GM12878 (cell line): ENCODE data around the gene PALD1. TPM values are rescaled to one million over a fixed set of nuclear protein-coding genes. Genes with fewer than 3 reads are reported as not detected.

Experiments
- ATAC-seq: fragments of 200-7000 bp; cut with Tn5 transposase; 3 replicates; pipeline ENCODE4 v1.9.1; 2020; ENCODE audit warnings: mild to moderate bottlenecking, moderate library complexity
- BruUV-seq: library from RNA; stranded (reverse); fragments of 400-500 nt; replicated peaks from 2 replicates; lab custom pipeline; 2021; lab: Mats Ljungman, UMichigan
- CTCF ChIA-PET: fragments of 300-600 bp; sonication (Branson Sonifier 250); formaldehyde crosslinking; extraction: SDS; loops from one replicate; lab custom pipeline; 2021; ENCODE audit warnings: inconsistent platforms; lab: Yijun Ruan, JAX
- POLR2A ChIA-PET: fragments of 350-600 bp; formaldehyde crosslinking; extraction: SDS; loops from one replicate; lab custom pipeline; 2021; ENCODE audit warnings: inconsistent platforms; lab: Charles Lee
- RAD21 ChIA-PET: fragments of 300-600 bp; sonication (Branson Sonifier 250); formaldehyde crosslinking; loops from one replicate; lab custom pipeline; 2023; ENCODE audit warnings: antibody characterized with exemption; ENCODE audit not compliant: unreplicated experiment; lab: Charles Lee
- SMC1A ChIA-PET: fragments of 300-600 bp; sonication (Branson Sonifier 250); formaldehyde crosslinking; loops from one replicate; lab custom pipeline; 2023; ENCODE audit not compliant: unreplicated experiment, uncharacterized antibody; lab: Charles Lee
- DNase-seq: peaks from one replicate; pipeline ENCODE4 v3.0.0-alpha.2; 2011; ENCODE audit warnings: low read depth, low spot score
- FAIRE-seq: peaks from 3 replicates; lab custom pipeline; 2011; peaks lifted over from hg19 to GRCh38; lab: Jason Lieb, UNC
- H2AFZ ChIP-seq: 2 replicates; pipeline ENCODE4 v1.6.0; 2011; ENCODE audit warnings: low read depth, low read length, control low read depth; ENCODE audit not compliant: control insufficient read depth
- H3K27ac ChIP-seq: 2 replicates; pipeline ENCODE4 v1.5.1; 2011; ENCODE audit warnings: control low read depth; ENCODE audit not compliant: control insufficient read depth, insufficient read depth
- H3K27me3 ChIP-seq, 2 experiments: replicated peaks in 1 of 2; 2 replicates each; pipeline versions ENCODE4 v1.6.0 to v1.6.1; 2011; ENCODE audit warnings: low read length in 1 of 2; ENCODE audit not compliant: control insufficient read depth in 2 of 2, insufficient read depth in 2 of 2
- H3K36me3 ChIP-seq, 2 experiments: 2 replicates each; pipeline ENCODE4 v1.5.1; 2011; ENCODE audit warnings: low read length in 1 of 2; ENCODE audit not compliant: control insufficient read depth in 2 of 2, insufficient read depth in 2 of 2
- H3K4me1 ChIP-seq: 2 replicates; pipeline ENCODE4 v1.6.1; 2011; ENCODE audit warnings: mild to moderate bottlenecking, low read length, moderate library complexity, mixed read lengths; ENCODE audit not compliant: control insufficient read depth, insufficient read depth
- H3K4me2 ChIP-seq: 2 replicates; pipeline ENCODE4 v1.6.0; 2011; ENCODE audit warnings: control low read depth; ENCODE audit not compliant: control insufficient read depth, insufficient read depth
- H3K4me3 ChIP-seq: fragments of 200-600 bp; sonication (generic); 2 replicates; pipeline ENCODE4 v1.5.1; 2016
- H3K79me2 ChIP-seq: 2 replicates; pipeline ENCODE4 v1.6.0; 2011; ENCODE audit warnings: low read length; ENCODE audit not compliant: control insufficient read depth, insufficient read depth
- H3K9ac ChIP-seq: 2 replicates; pipeline ENCODE4 v1.8.0; 2011; ENCODE audit warnings: low read length, control low read depth, mixed read lengths; ENCODE audit not compliant: control insufficient read depth, insufficient read depth
- H3K9me3 ChIP-seq: replicated peaks from 3 replicates; pipeline ENCODE4 v1.5.1; 2011; ENCODE audit warnings: mild to moderate bottlenecking, low read length; ENCODE audit not compliant: control insufficient read depth, insufficient read depth
- H4K20me1 ChIP-seq: 2 replicates; pipeline ENCODE4 v1.6.0; 2011; ENCODE audit not compliant: control insufficient read depth, insufficient read depth
- CBFB ChIP-seq: IDR thresholded peaks from 2 replicates; pipeline ENCODE4 v1.6.1; 2016; ENCODE audit warnings: antibody characterized with exemption, low read depth
- CBX3 ChIP-seq: fragments of 200-600 bp; sonication (generic); IDR thresholded peaks from 2 replicates; pipeline ENCODE4 v1.6.1; 2016; ENCODE audit warnings: low read depth, borderline replicate concordance
- GABPA ChIP-seq: IDR thresholded peaks from 2 replicates; pipeline ENCODE4 v1.6.1; 2014; ENCODE audit warnings: antibody characterized with exemption, low read depth, mild to moderate bottlenecking, inconsistent platforms
- JUNB ChIP-seq: IDR thresholded peaks from 2 replicates; pipeline ENCODE4 v1.6.1; 2016; ENCODE audit warnings: antibody characterized with exemption, mild to moderate bottlenecking
- MTA2 ChIP-seq: fragments of 450-650 bp; IDR thresholded peaks from 2 replicates; pipeline ENCODE4 v1.6.1; 2016; ENCODE audit warnings: low read depth, mild to moderate bottlenecking, moderate library complexity
- NFYA ChIP-seq: IDR thresholded peaks from 2 replicates; pipeline ENCODE4 v1.6.1; 2011; ENCODE audit warnings: low read depth, mild to moderate bottlenecking, low read length, improper control_type of control experiment, borderline replicate concordance
- NR2C2 ChIP-seq: IDR thresholded peaks from 2 replicates; pipeline ENCODE4 v1.6.1; 2011; ENCODE audit warnings: borderline replicate concordance, low read depth; ENCODE audit not compliant: control insufficient read depth, insufficient read length
- NR2F1 ChIP-seq: fragments of 450-650 bp; conservative IDR thresholded peaks from 2 replicates; pipeline ENCODE4 v1.6.1; 2017; ENCODE audit warnings: mild to moderate bottlenecking
- NRF1 ChIP-seq: conservative IDR thresholded peaks from 2 replicates; pipeline ENCODE4 v1.6.1; 2011; ENCODE audit warnings: mild to moderate bottlenecking, low read depth, low read length, improper control_type of control experiment
- SMC3 ChIP-seq: IDR thresholded peaks from 2 replicates; pipeline ENCODE4 v1.6.1; 2011; ENCODE audit warnings: low read length, improper control_type of control experiment, borderline replicate concordance
- WRNIP1 ChIP-seq: IDR thresholded peaks from 2 replicates; pipeline ENCODE4 v1.6.1; 2011; ENCODE audit warnings: low read depth, low read length, improper control_type of control experiment, borderline replicate concordance
- WGBS: methylation state at CpG from one replicate; pipeline ENCODE4 v1.1.6; 2016; ENCODE audit warnings: low lambda C conversion rate; ENCODE audit not compliant: insufficient replicate concordance, insufficient coverage; ENCODE audit errors: missing lambda C conversion rate; 5-methylcytosine and 5-hydroxymethylcytosine counted together
- in situ Hi-C: fragments of 300-500 bp; cut with MboI; formaldehyde crosslinking; loops from 9 replicates; pipeline ENCODE4 v1.14.3; 2018; ENCODE audit warnings: mixed read lengths
- intact Hi-C: fragments of 100-400 bp; cut with micrococcal nuclease; formaldehyde crosslinking; loops from one replicate; pipeline ENCODE4 v1.14.2; 2022; ENCODE audit not compliant: unreplicated experiment
- polyA plus RNA-seq, 11 experiments: library from polyadenylated mRNA; depleted of rRNA in 4 of 11; unstranded in 6 of 11; stranded (reverse) in 5 of 11; fragments of >200 nt; fragmentation: Nextera tagmentation in 4 of 11; fragmentation: Illumina TruSeq in 1 of 11; extraction: Ambion mirVana in 4 of 11; extraction: Trizol in 1 of 11; gene quantifications; 1 replicate in 1 of 11; 2 replicates in 10 of 11; pipeline versions ENCODE4 v1.2.1 to v1.2.3, GENCODE V29; 2011 to 2016; ENCODE audit warnings: inconsistent platforms in 2 of 11, missing spikeins in 2 of 11, low read depth in 1 of 11
- total RNA-seq, 4 experiments: library from RNA; depleted of rRNA in 3 of 4; stranded (reverse); fragments of >200 nt in 3 of 4; fragmentation: Illumina TruSeq in 1 of 4; extraction: Trizol in 1 of 4; gene quantifications; 2 replicates each; pipeline versions ENCODE4 v1.2.1 to v1.2.3, GENCODE V29; 2013 to 2021
- TF ChIP-seq, protein P1 (sequence below): IDR thresholded peaks from 2 replicates; pipeline ENCODE4 v1.6.1; 2011; ENCODE audit warnings: mild to moderate bottlenecking, low read depth, low read length, moderate library complexity; ENCODE audit not compliant: insufficient replicate concordance
- TF ChIP-seq, protein P2 (sequence below): fragments of 450-650 bp; formaldehyde crosslinking; IDR thresholded peaks from 2 replicates; pipeline ENCODE4 v1.4.0; 2020; ENCODE audit warnings: mild to moderate bottlenecking, moderate library complexity

PALD1 gene
- total and polyA plus RNA-seq, 10 of the 15 experiments (the other 5 are each of a cell fraction or from before 2014, with no cell fraction given), result 0.43 to 20.9 (median 9.0) TPM

DNA sequence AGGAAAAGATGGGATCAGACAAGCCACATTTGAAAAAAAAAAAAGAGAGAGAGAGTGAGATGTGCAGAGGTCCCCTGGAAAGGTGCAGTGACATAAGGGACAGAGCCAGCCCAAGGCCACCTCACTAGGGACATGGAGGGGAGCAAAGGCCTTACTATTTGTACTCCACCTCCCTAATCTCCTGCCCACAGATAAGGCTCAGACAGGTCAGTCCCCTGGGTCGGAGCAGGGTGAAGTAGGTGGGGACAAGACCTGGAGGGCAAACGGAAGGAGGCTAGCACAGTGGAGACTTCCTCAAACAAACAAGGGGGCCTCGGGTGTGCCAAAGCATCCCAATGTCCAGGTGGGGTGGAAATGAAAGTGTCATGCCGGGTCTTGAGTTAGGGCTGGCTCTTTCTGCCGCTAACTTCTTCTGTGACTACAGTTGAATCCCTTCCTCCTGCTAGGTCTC lies 117.0 kb downstream of the PALD1 start:
- intact Hi-C loops, result no loop called here

DNA sequence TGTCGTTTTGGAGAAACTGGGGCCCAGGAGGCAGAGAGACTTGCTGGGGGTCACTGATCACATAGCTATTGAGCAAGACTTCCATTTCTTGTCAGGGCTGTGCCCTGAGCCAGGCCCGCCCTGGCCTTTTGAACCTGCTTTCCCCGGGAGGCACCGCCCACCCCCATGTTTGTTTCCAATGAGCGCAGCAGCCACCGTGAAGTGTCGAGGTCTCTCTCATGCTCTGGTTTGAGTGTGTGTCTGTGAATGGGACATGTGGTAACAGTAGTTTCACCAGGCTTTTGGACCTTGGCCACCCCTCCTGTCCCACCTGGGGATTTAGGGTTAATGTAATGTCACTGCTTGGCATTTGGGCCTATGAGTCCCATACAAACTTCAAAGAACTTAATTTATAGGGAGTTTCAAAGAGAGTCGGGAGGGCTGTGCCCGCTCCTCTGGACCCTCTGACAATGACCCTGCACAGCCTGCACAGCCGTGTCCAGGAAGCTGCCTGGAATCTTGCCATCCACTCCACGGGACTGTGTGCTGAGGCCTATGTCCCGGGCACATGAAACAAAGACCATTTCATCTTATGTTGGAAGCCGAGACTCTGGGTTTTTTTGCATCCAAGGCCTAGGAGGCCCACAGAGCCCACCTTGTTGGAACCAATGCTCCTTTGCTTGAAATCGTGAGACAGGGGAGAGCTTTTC lies 117.7 kb downstream of the PALD1 start:
- POLR2A ChIA-PET, result no interaction called here
- no peaks in the 10 kb centered on the region for H4K20me1 ChIP-seq
- H3K27ac ChIP-seq, result no peak overlapping the region
- no peaks in the 10 kb centered on the region for H3K79me2 ChIP-seq
- peaks cover 1% of the 10 kb centered on the region for H3K4me1 ChIP-seq
- ATAC-seq (no peak), FAIRE-seq (no peak), DNase-seq (no peak)
- RAD21 ChIA-PET, result no interaction called here
- H3K4me3 ChIP-seq, result no peak overlapping the region
- no TSS peak for BruUV-seq
- in situ Hi-C loops, result no loop called here
- no peaks in the 10 kb centered on the region for H3K36me3 ChIP-seq
- SMC1A ChIA-PET, result no interaction called here
- H3K9me3 ChIP-seq, result no peaks in the 10 kb centered on the region
- H2AFZ ChIP-seq, result no peak overlapping the region
- no peak overlapping the region for H3K9ac ChIP-seq
- intact Hi-C loops, result no loop called here
- CTCF ChIA-PET, result no interaction called here
- H3K4me2 ChIP-seq, result no peak overlapping the region
- H3K27me3 ChIP-seq, result no peaks in the 10 kb centered on the region
- WGBS, result 68% methylated on average over 14 of the region's 14 CpGs
- TF ChIP-seq, protein P1, sequence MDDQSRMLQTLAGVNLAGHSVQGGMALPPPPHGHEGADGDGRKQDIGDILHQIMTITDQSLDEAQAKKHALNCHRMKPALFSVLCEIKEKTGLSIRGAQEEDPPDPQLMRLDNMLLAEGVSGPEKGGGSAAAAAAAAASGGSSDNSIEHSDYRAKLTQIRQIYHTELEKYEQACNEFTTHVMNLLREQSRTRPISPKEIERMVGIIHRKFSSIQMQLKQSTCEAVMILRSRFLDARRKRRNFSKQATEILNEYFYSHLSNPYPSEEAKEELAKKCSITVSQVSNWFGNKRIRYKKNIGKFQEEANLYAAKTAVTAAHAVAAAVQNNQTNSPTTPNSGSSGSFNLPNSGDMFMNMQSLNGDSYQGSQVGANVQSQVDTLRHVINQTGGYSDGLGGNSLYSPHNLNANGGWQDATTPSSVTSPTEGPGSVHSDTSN, result no peak
- TF ChIP-seq CBX3 (no peak), SMC3 (no peak), JUNB (no peak), WRNIP1 (no peak), NFYA (no peak), MTA2 (no peak), NR2C2 (no peak)
- TF ChIP-seq, protein P2, sequence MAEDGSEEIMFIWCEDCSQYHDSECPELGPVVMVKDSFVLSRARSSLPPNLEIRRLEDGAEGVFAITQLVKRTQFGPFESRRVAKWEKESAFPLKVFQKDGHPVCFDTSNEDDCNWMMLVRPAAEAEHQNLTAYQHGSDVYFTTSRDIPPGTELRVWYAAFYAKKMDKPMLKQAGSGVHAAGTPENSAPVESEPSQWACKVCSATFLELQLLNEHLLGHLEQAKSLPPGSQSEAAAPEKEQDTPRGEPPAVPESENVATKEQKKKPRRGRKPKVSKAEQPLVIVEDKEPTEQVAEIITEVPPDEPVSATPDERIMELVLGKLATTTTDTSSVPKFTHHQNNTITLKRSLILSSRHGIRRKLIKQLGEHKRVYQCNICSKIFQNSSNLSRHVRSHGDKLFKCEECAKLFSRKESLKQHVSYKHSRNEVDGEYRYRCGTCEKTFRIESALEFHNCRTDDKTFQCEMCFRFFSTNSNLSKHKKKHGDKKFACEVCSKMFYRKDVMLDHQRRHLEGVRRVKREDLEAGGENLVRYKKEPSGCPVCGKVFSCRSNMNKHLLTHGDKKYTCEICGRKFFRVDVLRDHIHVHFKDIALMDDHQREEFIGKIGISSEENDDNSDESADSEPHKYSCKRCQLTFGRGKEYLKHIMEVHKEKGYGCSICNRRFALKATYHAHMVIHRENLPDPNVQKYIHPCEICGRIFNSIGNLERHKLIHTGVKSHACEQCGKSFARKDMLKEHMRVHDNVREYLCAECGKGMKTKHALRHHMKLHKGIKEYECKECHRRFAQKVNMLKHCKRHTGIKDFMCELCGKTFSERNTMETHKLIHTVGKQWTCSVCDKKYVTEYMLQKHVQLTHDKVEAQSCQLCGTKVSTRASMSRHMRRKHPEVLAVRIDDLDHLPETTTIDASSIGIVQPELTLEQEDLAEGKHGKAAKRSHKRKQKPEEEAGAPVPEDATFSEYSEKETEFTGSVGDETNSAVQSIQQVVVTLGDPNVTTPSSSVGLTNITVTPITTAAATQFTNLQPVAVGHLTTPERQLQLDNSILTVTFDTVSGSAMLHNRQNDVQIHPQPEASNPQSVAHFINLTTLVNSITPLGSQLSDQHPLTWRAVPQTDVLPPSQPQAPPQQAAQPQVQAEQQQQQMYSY (CRISPR knock-in tag), result no peak

More for the DNA sequence above, 117.0 kb downstream of the PALD1 start:
- no peaks in the 10 kb centered on the region for H3K36me3 ChIP-seq
- H3K27ac ChIP-seq, result no peak overlapping the region
- no peak overlapping the region for H3K4me2 ChIP-seq
- in situ Hi-C loops, result no loop called here
- H3K79me2 ChIP-seq, result no peaks in the 10 kb centered on the region
- no peaks in the 10 kb centered on the region for H3K27me3 ChIP-seq
- FAIRE-seq (no peak), DNase-seq (no peak), ATAC-seq (no peak)
- H3K9ac ChIP-seq, result no peak overlapping the region
- H4K20me1 ChIP-seq, result no peaks in the 10 kb centered on the region
- peaks cover 8% of the 10 kb centered on the region for H3K4me1 ChIP-seq
- ChIA-PET SMC1A (interaction anchor here (1.1 kb wide), 1 partner anchor 23 kb away, joined by 3 read pairs; no protein-coding TSS in a partner anchor), CTCF (no interaction called here), RAD21 (no interaction called here), POLR2A (no interaction called here)
- WGBS, result 51% methylated on average over 5 of the region's 5 CpGs
- no TSS peak for BruUV-seq
- H2AFZ ChIP-seq, result no peak overlapping the region
- TF ChIP-seq NRF1 (no peak), GABPA (no peak), NR2F1 (no peak), CBFB (no peak)
- H3K4me3 ChIP-seq, result no peak overlapping the region
- H3K9me3 ChIP-seq, result no peaks in the 10 kb centered on the region
